SK-N-SH treated with all-trans-retinoic acid at 6 μM for 48 hours (cell line): ENCODE data around the gene KHNYN.
"Not testable (repeated sequence)": the region's sequence is repeated elsewhere in the genome, so short reads cannot be mapped to it uniquely, and the experiment has no call there.

Experiments
- ATAC-seq: fragments of 200-7000 bp; cut with Tn5 transposase; 3 replicates; pipeline ENCODE4 v1.9.1; 2020; ENCODE audit warnings: mild to moderate bottlenecking, moderate library complexity
- CSDC2 ChIP-seq: fragments of 250-450 bp; sonication (Bioruptor Pico); IDR thresholded peaks from 2 replicates; pipeline ENCODE4 v1.5.0; 2020; ENCODE audit warnings: mild to moderate bottlenecking, moderate library complexity
- CSRNP3 ChIP-seq: fragments of 250-450 bp; sonication (Bioruptor Pico); IDR thresholded peaks from 2 replicates; pipeline ENCODE4 v1.5.1; 2021; ENCODE audit warnings: mild to moderate bottlenecking, moderate library complexity
- ISL1 ChIP-seq: fragments of 250-450 bp; sonication (Bioruptor Pico); IDR thresholded peaks from 2 replicates; pipeline ENCODE4 v2.1.2; 2022; ENCODE audit warnings: mild to moderate bottlenecking, moderate library complexity
- OSR1 ChIP-seq: fragments of 250-450 bp; sonication (Bioruptor Pico); IDR thresholded peaks from 2 replicates; pipeline ENCODE4 v1.8.0; 2022; ENCODE audit warnings: moderate library complexity, mild to moderate bottlenecking, inconsistent platforms
- PATZ1 ChIP-seq: fragments of 250-450 bp; sonication (Bioruptor Pico); IDR thresholded peaks from 2 replicates; pipeline ENCODE4 v1.8.0; 2020; ENCODE audit warnings: mild to moderate bottlenecking, moderate library complexity, borderline replicate concordance
- POU6F1 ChIP-seq: fragments of 250-450 bp; sonication (Bioruptor Pico); IDR thresholded peaks from 2 replicates; pipeline ENCODE4 v1.8.0; 2021; ENCODE audit warnings: low read depth, mild to moderate bottlenecking, moderate library complexity, borderline replicate concordance
- PPARA ChIP-seq: fragments of 250-450 bp; sonication (Bioruptor Pico); IDR thresholded peaks from 2 replicates; pipeline ENCODE4 v1.5.0; 2020; ENCODE audit warnings: mild to moderate bottlenecking, borderline replicate concordance
- TCF4 ChIP-seq: fragments of 250-450 bp; sonication (Bioruptor Pico); IDR thresholded peaks from 2 replicates; pipeline ENCODE4 v1.8.0; 2021; ENCODE audit warnings: mild to moderate bottlenecking, moderate library complexity, borderline replicate concordance
- TOX ChIP-seq: fragments of 250-450 bp; sonication (Bioruptor Pico); IDR thresholded peaks from 2 replicates; pipeline ENCODE4 v1.8.0; 2021; ENCODE audit warnings: mild to moderate bottlenecking, moderate library complexity, borderline replicate concordance
- ZC3H10 ChIP-seq: fragments of 250-450 bp; sonication (Bioruptor Pico); IDR thresholded peaks from 2 replicates; pipeline ENCODE4 v1.5.1; 2021; ENCODE audit warnings: mild to moderate bottlenecking, moderate library complexity
- ZFP3 ChIP-seq: fragments of 250-450 bp; sonication (Bioruptor Pico); IDR thresholded peaks from 2 replicates; pipeline ENCODE4 v1.5.0; 2020; ENCODE audit warnings: mild to moderate bottlenecking, moderate library complexity
- ZNF565 ChIP-seq: fragments of 450-650 bp; formaldehyde crosslinking; conservative IDR thresholded peaks from 2 replicates; pipeline ENCODE4 v1.5.0; 2020; ENCODE audit warnings: low read depth, mild to moderate bottlenecking, moderate library complexity
- TF ChIP-seq, protein P1 (sequence below): fragments of 250-450 bp; sonication (Bioruptor Pico); IDR thresholded peaks from 2 replicates; pipeline ENCODE4 v1.5.0; 2020; ENCODE audit warnings: mild to moderate bottlenecking, moderate library complexity

KHNYN gene

GRCh38 chr14:24465368-24465767, 35.6 kb downstream of the KHNYN start (continued):
- TF ChIP-seq PATZ1 (CRISPR knock-in tag) = no peak
- TF ChIP-seq ZFP3 (CRISPR knock-in tag) = no peak

GRCh38 chr14:24465805-24466204, 36.1 kb downstream of the KHNYN start:
- ATAC-seq = no peak
- TF ChIP-seq CSDC2 = no peak
- TF ChIP-seq, protein P1, sequence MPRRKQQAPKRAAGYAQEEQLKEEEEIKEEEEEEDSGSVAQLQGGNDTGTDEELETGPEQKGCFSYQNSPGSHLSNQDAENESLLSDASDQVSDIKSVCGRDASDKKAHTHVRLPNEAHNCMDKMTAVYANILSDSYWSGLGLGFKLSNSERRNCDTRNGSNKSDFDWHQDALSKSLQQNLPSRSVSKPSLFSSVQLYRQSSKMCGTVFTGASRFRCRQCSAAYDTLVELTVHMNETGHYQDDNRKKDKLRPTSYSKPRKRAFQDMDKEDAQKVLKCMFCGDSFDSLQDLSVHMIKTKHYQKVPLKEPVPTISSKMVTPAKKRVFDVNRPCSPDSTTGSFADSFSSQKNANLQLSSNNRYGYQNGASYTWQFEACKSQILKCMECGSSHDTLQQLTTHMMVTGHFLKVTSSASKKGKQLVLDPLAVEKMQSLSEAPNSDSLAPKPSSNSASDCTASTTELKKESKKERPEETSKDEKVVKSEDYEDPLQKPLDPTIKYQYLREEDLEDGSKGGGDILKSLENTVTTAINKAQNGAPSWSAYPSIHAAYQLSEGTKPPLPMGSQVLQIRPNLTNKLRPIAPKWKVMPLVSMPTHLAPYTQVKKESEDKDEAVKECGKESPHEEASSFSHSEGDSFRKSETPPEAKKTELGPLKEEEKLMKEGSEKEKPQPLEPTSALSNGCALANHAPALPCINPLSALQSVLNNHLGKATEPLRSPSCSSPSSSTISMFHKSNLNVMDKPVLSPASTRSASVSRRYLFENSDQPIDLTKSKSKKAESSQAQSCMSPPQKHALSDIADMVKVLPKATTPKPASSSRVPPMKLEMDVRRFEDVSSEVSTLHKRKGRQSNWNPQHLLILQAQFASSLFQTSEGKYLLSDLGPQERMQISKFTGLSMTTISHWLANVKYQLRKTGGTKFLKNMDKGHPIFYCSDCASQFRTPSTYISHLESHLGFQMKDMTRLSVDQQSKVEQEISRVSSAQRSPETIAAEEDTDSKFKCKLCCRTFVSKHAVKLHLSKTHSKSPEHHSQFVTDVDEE (CRISPR knock-in tag) = no peak

DNA sequence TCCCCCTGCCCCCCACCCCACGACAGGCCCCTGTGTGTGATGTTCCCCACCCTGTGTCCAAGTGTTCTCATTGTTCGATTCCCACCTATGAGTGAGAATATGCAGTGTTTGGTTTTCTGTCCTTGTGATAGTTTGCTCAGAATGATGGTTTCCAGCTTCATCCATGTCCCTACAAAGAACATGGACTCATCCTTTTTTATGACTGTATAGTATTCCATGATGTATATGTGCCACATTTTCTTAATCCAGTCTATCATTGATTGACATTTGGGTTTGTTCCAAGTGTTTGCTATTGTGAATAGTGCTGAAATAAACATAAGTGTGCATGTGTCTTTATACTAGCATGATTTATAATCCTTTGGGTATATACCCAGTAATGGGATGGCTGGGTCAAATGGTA, 40.7 kb downstream of the KHNYN start:
- ATAC-seq = not testable (repeated sequence)

DNA sequence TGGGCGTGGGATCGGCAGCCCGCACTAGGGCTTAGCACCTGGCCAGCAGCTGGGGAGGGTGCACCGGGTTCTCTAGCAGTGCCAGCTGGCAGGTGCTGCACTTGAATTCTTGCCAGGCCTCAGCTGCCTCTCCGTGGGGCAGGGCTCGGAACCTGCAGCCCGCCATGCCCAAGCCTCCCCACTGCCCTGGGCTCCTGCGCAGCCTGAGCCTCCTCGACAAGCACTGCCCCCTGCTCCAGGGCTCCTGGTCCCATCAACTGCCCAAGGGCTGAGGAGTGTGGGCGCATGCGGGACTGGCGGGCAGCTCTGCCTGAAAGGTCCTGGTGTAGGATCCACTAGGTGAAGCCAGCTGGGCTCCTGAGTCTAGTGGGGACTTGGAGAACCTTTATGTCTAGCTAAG, 43.5 kb downstream of the KHNYN start:
- TF ChIP-seq CSRNP3 (CRISPR knock-in tag) (no peak), ISL1 (no peak)
- TF ChIP-seq, protein P1 (CRISPR knock-in tag) = no peak
- no peak for ATAC-seq

- ATAC-seq = no peak
- TF ChIP-seq TCF4 (CRISPR knock-in tag) (no peak), ZFP3 (CRISPR knock-in tag) (no peak), ZC3H10 (CRISPR knock-in tag) (no peak), PATZ1 (CRISPR knock-in tag) (no peak), TOX (CRISPR knock-in tag) (no peak), ZNF565 (CRISPR knock-in tag) (no peak), CSDC2 (no peak), POU6F1 (no peak), CSRNP3 (CRISPR knock-in tag) (no peak), OSR1 (CRISPR knock-in tag) (no peak), PPARA (no peak)
- TF ChIP-seq, all 23 proteins: peak for 0
Observed at GRCh38 chr14:24475261-24475660, 45.5 kb downstream of the KHNYN start.

GRCh38 chr14:24479999-24480398, 50.2 kb downstream of the KHNYN start:
- ATAC-seq = not testable (repeated sequence)
